ENCODE measurements around the gene DYDC1. TPM values are rescaled to one million over a fixed set of nuclear protein-coding genes. Genes with fewer than 3 reads are reported as not detected.

Gene DYDC1
- total and polyA plus RNA-seq, 2 experiments from 2014 or later = not detected

- TF ChIP-seq EZH2phosphoT487 (IDR thresholded peaks at IDR 0.05; ENCODE audit: unreplicated experiment) = no peak
- TF ChIP-seq STAT1 (IDR thresholded peaks at IDR 0.05; ENCODE audit: unreplicated experiment) = no peak
- TF ChIP-seq, protein P1, sequence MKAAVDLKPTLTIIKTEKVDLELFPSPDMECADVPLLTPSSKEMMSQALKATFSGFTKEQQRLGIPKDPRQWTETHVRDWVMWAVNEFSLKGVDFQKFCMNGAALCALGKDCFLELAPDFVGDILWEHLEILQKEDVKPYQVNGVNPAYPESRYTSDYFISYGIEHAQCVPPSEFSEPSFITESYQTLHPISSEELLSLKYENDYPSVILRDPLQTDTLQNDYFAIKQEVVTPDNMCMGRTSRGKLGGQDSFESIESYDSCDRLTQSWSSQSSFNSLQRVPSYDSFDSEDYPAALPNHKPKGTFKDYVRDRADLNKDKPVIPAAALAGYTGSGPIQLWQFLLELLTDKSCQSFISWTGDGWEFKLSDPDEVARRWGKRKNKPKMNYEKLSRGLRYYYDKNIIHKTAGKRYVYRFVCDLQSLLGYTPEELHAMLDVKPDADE (IDR thresholded peaks at IDR 0.05) = no peak
These were observed 33.2 kb downstream of the DYDC1 start (continued) for GRCh38 chr10:80323311-80323710.

- Histone ChIP-seq H4K20me1 (replicated peaks; ENCODE audit: insufficient read depth) (no peaks in the 10 kb centered on the region), H3K4me1 (ENCODE audit: insufficient read depth) (peaks cover 8% of the 10 kb centered on the region), H3K79me2 (replicated peaks; ENCODE audit: insufficient read depth) (no peaks in the 10 kb centered on the region), H3F3A (replicated peaks; ENCODE audit: low read depth) (no peaks in the 10 kb centered on the region), H3K9me2 (ENCODE audit: insufficient read depth) (no peaks in the 10 kb centered on the region; the same call in 1 of the 2 replicates), H3K27me3 (ENCODE audit: insufficient read depth) (no peaks in the 10 kb centered on the region), H3K4me2 (no peak overlapping the region), H3K36me3 (ENCODE audit: insufficient read depth) (no peaks in the 10 kb centered on the region), H2AFZ (peak overlapping the region; percentile 94; the same call in 1 of the 2 replicates), H3K4me3 (no peak overlapping the region), H3K27ac (ENCODE audit: low read depth) (no peak overlapping the region)
- no peak for DNase-seq (ENCODE audit: low spot score)
- Mint-ChIP-seq H3K27ac (no peak overlapping the region), H3K4me1 (peaks cover 4% of the 10 kb centered on the region; the same call in 2 of the 3 replicates), H3K9me3 (no peaks in the 10 kb centered on the region), H3K36me3 (ENCODE audit: low read depth) (no peaks in the 10 kb centered on the region), H3K27me3 (ENCODE audit: insufficient read depth, low read depth, poor library complexity) (no peaks in the 10 kb centered on the region), H3K4me3 (no peak overlapping the region)
- no peak for ATAC-seq
- TF ChIP-seq, protein P1 (IDR thresholded peaks at IDR 0.05) = no peak
- TF ChIP-seq ZNF331 (CRISPR knock-in tag; IDR thresholded peaks at IDR 0.05; ENCODE audit: low read depth) = no peak
- TF ChIP-seq, protein P2, sequence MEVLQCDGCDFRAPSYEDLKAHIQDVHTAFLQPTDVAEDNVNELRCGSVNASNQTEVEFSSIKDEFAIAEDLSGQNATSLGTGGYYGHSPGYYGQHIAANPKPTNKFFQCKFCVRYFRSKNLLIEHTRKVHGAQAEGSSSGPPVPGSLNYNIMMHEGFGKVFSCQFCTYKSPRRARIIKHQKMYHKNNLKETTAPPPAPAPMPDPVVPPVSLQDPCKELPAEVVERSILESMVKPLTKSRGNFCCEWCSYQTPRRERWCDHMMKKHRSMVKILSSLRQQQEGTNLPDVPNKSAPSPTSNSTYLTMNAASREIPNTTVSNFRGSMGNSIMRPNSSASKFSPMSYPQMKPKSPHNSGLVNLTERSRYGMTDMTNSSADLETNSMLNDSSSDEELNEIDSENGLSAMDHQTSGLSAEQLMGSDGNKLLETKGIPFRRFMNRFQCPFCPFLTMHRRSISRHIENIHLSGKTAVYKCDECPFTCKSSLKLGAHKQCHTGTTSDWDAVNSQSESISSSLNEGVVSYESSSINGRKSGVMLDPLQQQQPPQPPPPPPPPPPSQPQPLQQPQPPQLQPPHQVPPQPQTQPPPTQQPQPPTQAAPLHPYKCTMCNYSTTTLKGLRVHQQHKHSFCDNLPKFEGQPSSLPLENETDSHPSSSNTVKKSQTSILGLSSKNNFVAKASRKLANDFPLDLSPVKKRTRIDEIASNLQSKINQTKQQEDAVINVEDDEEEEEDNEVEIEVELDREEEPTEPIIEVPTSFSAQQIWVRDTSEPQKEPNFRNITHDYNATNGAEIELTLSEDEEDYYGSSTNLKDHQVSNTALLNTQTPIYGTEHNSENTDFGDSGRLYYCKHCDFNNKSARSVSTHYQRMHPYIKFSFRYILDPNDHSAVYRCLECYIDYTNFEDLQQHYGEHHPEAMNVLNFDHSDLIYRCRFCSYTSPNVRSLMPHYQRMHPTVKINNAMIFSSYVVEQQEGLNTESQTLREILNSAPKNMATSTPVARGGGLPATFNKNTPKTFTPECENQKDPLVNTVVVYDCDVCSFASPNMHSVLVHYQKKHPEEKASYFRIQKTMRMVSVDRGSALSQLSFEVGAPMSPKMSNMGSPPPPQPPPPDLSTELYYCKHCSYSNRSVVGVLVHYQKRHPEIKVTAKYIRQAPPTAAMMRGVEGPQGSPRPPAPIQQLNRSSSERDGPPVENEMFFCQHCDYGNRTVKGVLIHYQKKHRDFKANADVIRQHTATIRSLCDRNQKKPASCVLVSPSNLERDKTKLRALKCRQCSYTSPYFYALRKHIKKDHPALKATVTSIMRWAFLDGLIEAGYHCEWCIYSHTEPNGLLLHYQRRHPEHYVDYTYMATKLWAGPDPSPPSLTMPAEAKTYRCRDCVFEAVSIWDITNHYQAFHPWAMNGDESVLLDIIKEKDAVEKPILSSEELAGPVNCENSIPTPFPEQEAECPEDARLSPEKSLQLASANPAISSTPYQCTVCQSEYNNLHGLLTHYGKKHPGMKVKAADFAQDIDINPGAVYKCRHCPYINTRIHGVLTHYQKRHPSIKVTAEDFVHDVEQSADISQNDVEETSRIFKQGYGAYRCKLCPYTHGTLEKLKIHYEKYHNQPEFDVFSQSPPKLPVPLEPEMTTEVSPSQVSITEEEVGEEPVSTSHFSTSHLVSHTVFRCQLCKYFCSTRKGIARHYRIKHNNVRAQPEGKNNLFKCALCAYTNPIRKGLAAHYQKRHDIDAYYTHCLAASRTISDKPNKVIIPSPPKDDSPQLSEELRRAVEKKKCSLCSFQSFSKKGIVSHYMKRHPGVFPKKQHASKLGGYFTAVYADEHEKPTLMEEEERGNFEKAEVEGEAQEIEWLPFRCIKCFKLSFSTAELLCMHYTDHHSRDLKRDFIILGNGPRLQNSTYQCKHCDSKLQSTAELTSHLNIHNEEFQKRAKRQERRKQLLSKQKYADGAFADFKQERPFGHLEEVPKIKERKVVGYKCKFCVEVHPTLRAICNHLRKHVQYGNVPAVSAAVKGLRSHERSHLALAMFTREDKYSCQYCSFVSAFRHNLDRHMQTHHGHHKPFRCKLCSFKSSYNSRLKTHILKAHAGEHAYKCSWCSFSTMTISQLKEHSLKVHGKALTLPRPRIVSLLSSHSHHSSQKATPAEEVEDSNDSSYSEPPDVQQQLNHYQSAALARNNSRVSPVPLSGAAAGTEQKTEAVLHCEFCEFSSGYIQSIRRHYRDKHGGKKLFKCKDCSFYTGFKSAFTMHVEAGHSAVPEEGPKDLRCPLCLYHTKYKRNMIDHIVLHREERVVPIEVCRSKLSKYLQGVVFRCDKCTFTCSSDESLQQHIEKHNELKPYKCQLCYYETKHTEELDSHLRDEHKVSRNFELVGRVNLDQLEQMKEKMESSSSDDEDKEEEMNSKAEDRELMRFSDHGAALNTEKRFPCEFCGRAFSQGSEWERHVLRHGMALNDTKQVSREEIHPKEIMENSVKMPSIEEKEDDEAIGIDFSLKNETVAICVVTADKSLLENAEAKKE (CRISPR knock-in tag; IDR thresholded peaks at IDR 0.05) = no peak
- TF ChIP-seq REST (IDR thresholded peaks at IDR 0.05; ENCODE audit: unreplicated experiment) = no peak
- no peak for TF ChIP-seq CTCF (conservative IDR thresholded peaks at IDR 0.05; ENCODE audit: low read depth in 2 of 2)
- no peak for TF ChIP-seq POLR2AphosphoS5 (IDR thresholded peaks at IDR 0.05; ENCODE audit: low read depth)
- TF ChIP-seq ZNF114 (CRISPR knock-in tag; IDR thresholded peaks at IDR 0.05) = no peak
- TF ChIP-seq CREB1 (CRISPR knock-in tag; IDR thresholded peaks at IDR 0.05; ENCODE audit: low read depth) = no peak
- TF ChIP-seq JUNB (IDR thresholded peaks at IDR 0.05; ENCODE audit: unreplicated experiment) = no peak
- no peak for TF ChIP-seq EZH2phosphoT487 (IDR thresholded peaks at IDR 0.05; ENCODE audit: unreplicated experiment)
These were observed 33.8 kb downstream of the DYDC1 start for GRCh38 chr10:80322711-80323110.

Measured in GM23338 (cell line).